Liver (tissue), 9 donors: ENCODE data around the gene BACH2. TPM values are rescaled to one million over a fixed set of nuclear protein-coding genes. Genes with fewer than 3 reads are reported as not detected.

Source experiments
- DNase-seq: peaks from one replicate; pipeline ENCODE4 v3.0.0-alpha.2; 2017; ENCODE audit warnings: low spot score
- H3K27ac ChIP-seq, 2 donors: one replicate each; pipeline ENCODE4 v1.7.0; 2013; ENCODE audit warnings: inconsistent platforms in 2 of 2, low read length in 2 of 2, control low read depth in 1 of 2, low read depth in 1 of 2, mild to moderate bottlenecking in 1 of 2
- H3K27me3 ChIP-seq, 4 donors: one replicate each; pipeline versions ENCODE4 v1.6.1 to v1.7.0; 2013; ENCODE audit warnings: low read length in 3 of 4, inconsistent platforms in 1 of 4, mild to moderate bottlenecking in 1 of 4, moderate library complexity in 1 of 4; ENCODE audit not compliant: control insufficient read depth in 4 of 4, insufficient read depth in 4 of 4
- H3K36me3 ChIP-seq, 4 donors: one replicate each; pipeline versions ENCODE4 v1.6.1 to v1.7.0; 2013; ENCODE audit warnings: low read length in 3 of 4, mild to moderate bottlenecking in 3 of 4, low read depth in 1 of 4, moderate library complexity in 1 of 4; ENCODE audit not compliant: control insufficient read depth in 4 of 4, insufficient read depth in 3 of 4
- H3K4me1 ChIP-seq, 4 donors: one replicate each; pipeline versions ENCODE4 v1.6.1 to v1.7.0; 2013; ENCODE audit warnings: low read length in 3 of 4, mild to moderate bottlenecking in 3 of 4, moderate library complexity in 1 of 4; ENCODE audit not compliant: control insufficient read depth in 4 of 4, insufficient read depth in 4 of 4
- H3K4me3 ChIP-seq, 3 donors: one replicate each; pipeline versions ENCODE4 v1.6.1 to v1.7.0; 2013; ENCODE audit warnings: low read length in 3 of 3, control low read depth in 1 of 3, low read depth in 1 of 3, mild to moderate bottlenecking in 1 of 3
- H3K9ac ChIP-seq, 2 donors: one replicate each; pipeline ENCODE4 v1.7.0; 2013; ENCODE audit warnings: low read length in 2 of 2, mild to moderate bottlenecking in 2 of 2, moderate library complexity in 2 of 2, control low read depth in 1 of 2, low read depth in 1 of 2
- H3K9me3 ChIP-seq, 4 donors: one replicate each; pipeline versions ENCODE4 v1.6.1 to v1.7.0; 2013; ENCODE audit warnings: low read length in 3 of 4; ENCODE audit not compliant: control insufficient read depth in 4 of 4
- ATF3 ChIP-seq: IDR thresholded peaks from 2 replicates; pipeline ENCODE4 v1.6.1; 2016; ENCODE audit warnings: antibody characterized with exemption
- CTCF ChIP-seq: fragments of 150-350 bp; IDR thresholded peaks from 2 replicates; pipeline ENCODE4 v1.5.1; 2017; ENCODE audit warnings: improper control_type of control experiment, low read depth, low read length; ENCODE audit not compliant: missing input control
- EGR1 ChIP-seq, 2 donors: IDR thresholded peaks; 2 replicates each; pipeline ENCODE4 v1.6.1; 2016 to 2018; ENCODE audit warnings: antibody characterized with exemption in 2 of 2, low read depth in 2 of 2
- FOXA1 ChIP-seq: IDR thresholded peaks from 2 replicates; pipeline ENCODE4 v1.6.1; 2016; ENCODE audit warnings: antibody characterized with exemption
- FOXA2 ChIP-seq: IDR thresholded peaks from 2 replicates; pipeline ENCODE4 v1.6.1; 2016; ENCODE audit warnings: antibody characterized with exemption
- HNF4G ChIP-seq: IDR thresholded peaks from 2 replicates; pipeline ENCODE4 v1.6.1; 2016; ENCODE audit warnings: antibody characterized with exemption
- JUND ChIP-seq, 2 donors: IDR thresholded peaks; 2 replicates each; pipeline ENCODE4 v1.6.1; 2016; ENCODE audit warnings: antibody characterized with exemption in 2 of 2
- MAX ChIP-seq: IDR thresholded peaks from 2 replicates; pipeline ENCODE4 v1.6.1; 2016; ENCODE audit warnings: antibody characterized with exemption
- NR2F2 ChIP-seq: IDR thresholded peaks from 2 replicates; pipeline ENCODE4 v1.6.1; 2016; ENCODE audit warnings: antibody characterized with exemption
- RAD21 ChIP-seq, 2 donors: IDR thresholded peaks; 2 replicates each; pipeline ENCODE4 v1.6.1; 2016; ENCODE audit warnings: antibody characterized with exemption in 2 of 2, mild to moderate bottlenecking in 2 of 2
- REST ChIP-seq: IDR thresholded peaks from 2 replicates; pipeline ENCODE4 v1.6.1; 2016; ENCODE audit warnings: antibody characterized with exemption, mild to moderate bottlenecking
- RXRA ChIP-seq, 2 donors: IDR thresholded peaks; 2 replicates each; pipeline ENCODE4 v1.6.1; 2017 to 2018; ENCODE audit warnings: antibody characterized with exemption in 2 of 2, mild to moderate bottlenecking in 1 of 2
- SP1 ChIP-seq: IDR thresholded peaks from 2 replicates; pipeline ENCODE4 v1.6.1; 2018; ENCODE audit warnings: antibody characterized with exemption, mild to moderate bottlenecking
- TAF1 ChIP-seq: conservative IDR thresholded peaks from 2 replicates; pipeline ENCODE4 v1.6.1; 2016; ENCODE audit warnings: antibody characterized with exemption, mild to moderate bottlenecking
- YY1 ChIP-seq: IDR thresholded peaks from 2 replicates; pipeline ENCODE4 v1.6.1; 2016; ENCODE audit warnings: antibody characterized with exemption, mild to moderate bottlenecking
- ZBTB33 ChIP-seq: IDR thresholded peaks from 2 replicates; pipeline ENCODE4 v1.6.1; 2016; ENCODE audit warnings: antibody characterized with exemption
- WGBS: extraction: QIAGEN DNeasy Blood & Tissue Kit; methylation state at CpG from one replicate; pipeline ENCODE4 v1.1.7; 2013; 5-methylcytosine and 5-hydroxymethylcytosine counted together
- polyA plus RNA-seq, 2 donors: library from polyadenylated mRNA; stranded (reverse) in 1 of 2; unstranded in 1 of 2; fragments of 200-250 nt in 1 of 2; fragments of >200 nt in 1 of 2; fragmentation: Nextera tagmentation in 1 of 2; extraction: Ambion mirVana in 1 of 2; gene quantifications; one replicate each; pipeline versions ENCODE4 v1.2.1 to v1.2.3, GENCODE V29; 2013 to 2015
- total RNA-seq, 2 donors: library from RNA; depleted of rRNA; stranded (reverse); fragments of >200 nt; gene quantifications; one replicate each; pipeline ENCODE4 v1.2.3, GENCODE V29; 2014
- donor health status: healthy.
- donor health status: healthy.
- donor health status: healthy.
- donor health status: healthy.
- donor health status: healthy.

Gene BACH2
- total and polyA plus RNA-seq, 4 donors, result 1.9 to 3.7 (median 1.9) TPM

- H3K27ac ChIP-seq, result no peak overlapping the region
Observed at GRCh38 chr6:90021711-90022110, 274.9 kb downstream of the BACH2 start.

More at GRCh38 chr6:90021711-90022110, 274.9 kb downstream of the BACH2 start:
- TF ChIP-seq FOXA2, result no peak
- no peak for TF ChIP-seq CTCF
- TF ChIP-seq YY1, result no peak
- TF ChIP-seq ZBTB33, result no peak
- TF ChIP-seq JUND (IDR thresholded peaks at IDR 0.05), result no peak
- no peak for TF ChIP-seq RXRA (IDR thresholded peaks at IDR 0.05)
- TF ChIP-seq HNF4G, result no peak
- TF ChIP-seq REST, result no peak
- no peak for TF ChIP-seq ATF3
- TF ChIP-seq NR2F2, result no peak
- TF ChIP-seq TAF1, result no peak
- no peak for TF ChIP-seq MAX
- TF ChIP-seq FOXA1, result no peak
- no peak for TF ChIP-seq RAD21 (IDR thresholded peaks at IDR 0.05)
- TF ChIP-seq EGR1 (IDR thresholded peaks at IDR 0.05; ENCODE audit: low read depth in 2 of 2), result no peak
- TF ChIP-seq SP1, result no peak
- H3K4me3 ChIP-seq, result no peak overlapping the region
- peaks cover 0 to 2% (median 0%) of the 10 kb centered on the region in 4 donors for H3K4me1 ChIP-seq
- WGBS, result 64% methylated on average over 2 of the region's 2 CpGs
- peaks cover 0 to 2% (median under 1%) of the 10 kb centered on the region in 4 donors for H3K36me3 ChIP-seq
- no peaks in the 10 kb centered on the region for H3K9me3 ChIP-seq
- DNase-seq, result no peak
- no peaks in the 10 kb centered on the region for H3K27me3 ChIP-seq
- H3K9ac ChIP-seq, result no peak overlapping the region
